Measurements from ENCODE around the gene PCP4. TPM values are rescaled to one million over a fixed set of nuclear protein-coding genes. Genes with fewer than 3 reads are reported as not detected.

The PCP4 gene
- total and polyA plus RNA-seq, 10 of the 15 experiments (the other 5 are each of a cell fraction or from before 2014, with no cell fraction given) = not detected

- DNase-seq (ENCODE audit: low read depth, low spot score) (no peak), ATAC-seq (no peak), FAIRE-seq (no peak)
- H2AFZ ChIP-seq (ENCODE audit: control insufficient read depth, low read depth, low read length) = no peak overlapping the region
- intact Hi-C loops (cut with micrococcal nuclease; ENCODE audit: unreplicated experiment) (no loop called here), in situ Hi-C loops (cut with MboI) (no loop called here)
- H3K79me2 ChIP-seq (ENCODE audit: control insufficient read depth, insufficient read depth, low read length) = no peaks in the 10 kb centered on the region
- no peaks in the 10 kb centered on the region for H3K36me3 ChIP-seq (ENCODE audit: control insufficient read depth in 2 of 2, insufficient read depth in 2 of 2, low read length in 1 of 2)
- H3K27ac ChIP-seq (ENCODE audit: control insufficient read depth, insufficient read depth) = no peak overlapping the region
- H4K20me1 ChIP-seq (ENCODE audit: control insufficient read depth, insufficient read depth) = no peaks in the 10 kb centered on the region
- ChIA-PET SMC1A (ENCODE audit: uncharacterized antibody, unreplicated experiment) (no interaction called here), POLR2A (no interaction called here), CTCF (no interaction called here), RAD21 (ENCODE audit: unreplicated experiment) (no interaction called here)
- BruUV-seq (replicated peaks) = no TSS peak
- H3K4me3 ChIP-seq = no peak overlapping the region
- H3K4me2 ChIP-seq (ENCODE audit: control insufficient read depth, insufficient read depth) = no peak overlapping the region
- WGBS (ENCODE audit: insufficient coverage, insufficient replicate concordance, low lambda C conversion rate, missing lambda C conversion rate) = 34% methylated on average over 10 of the region's 10 CpGs
- H3K4me1 ChIP-seq (ENCODE audit: control insufficient read depth, insufficient read depth, low read length) = no peaks in the 10 kb centered on the region
- H3K27me3 ChIP-seq (replicated peaks in 1 of 2; ENCODE audit: control insufficient read depth in 2 of 2, insufficient read depth in 2 of 2, low read length in 1 of 2) = no peaks in the 10 kb centered on the region
- H3K9ac ChIP-seq (ENCODE audit: control insufficient read depth, insufficient read depth, low read length) = no peak overlapping the region
- H3K9me3 ChIP-seq (replicated peaks; ENCODE audit: control insufficient read depth, insufficient read depth, low read length) = no peaks in the 10 kb centered on the region; the same call in 2 of the 3 replicates
- TF ChIP-seq GATAD2B (conservative IDR thresholded peaks at IDR 0.05; ENCODE audit: low read depth) (no peak), TCF7 (IDR thresholded peaks at IDR 0.05; ENCODE audit: borderline replicate concordance) (no peak), SMC3 (IDR thresholded peaks at IDR 0.05; ENCODE audit: borderline replicate concordance, low read length) (no peak), ZBTB40 (IDR thresholded peaks at IDR 0.05; ENCODE audit: borderline replicate concordance) (no peak), SUZ12 (IDR thresholded peaks at IDR 0.05; ENCODE audit: unreplicated experiment) (no peak), LARP7 (IDR thresholded peaks at IDR 0.05) (no peak), TBL1XR1 (IDR thresholded peaks at IDR 0.05; ENCODE audit: low read depth, low read length) (no peak), REST (IDR thresholded peaks at IDR 0.05; ENCODE audit: low read depth, low read length) (no peak), CBFB (IDR thresholded peaks at IDR 0.05; ENCODE audit: low read depth) (no peak), E4F1 (IDR thresholded peaks at IDR 0.05; ENCODE audit: borderline replicate concordance, partially characterized antibody) (no peak), ZNF274 (IDR thresholded peaks at IDR 0.05; ENCODE audit: insufficient read depth, insufficient read length) (no peak), MEF2A (IDR thresholded peaks at IDR 0.05; ENCODE audit: insufficient read depth, low read depth, low read length) (no peak), ASH2L (IDR thresholded peaks at IDR 0.05; ENCODE audit: borderline replicate concordance, low read depth) (no peak), SIN3A (IDR thresholded peaks at IDR 0.05; ENCODE audit: low read depth, low read length) (no peak), TCF12 (IDR thresholded peaks at IDR 0.05; ENCODE audit: low read depth, low read length) (no peak)
- TF ChIP-seq, protein P1, sequence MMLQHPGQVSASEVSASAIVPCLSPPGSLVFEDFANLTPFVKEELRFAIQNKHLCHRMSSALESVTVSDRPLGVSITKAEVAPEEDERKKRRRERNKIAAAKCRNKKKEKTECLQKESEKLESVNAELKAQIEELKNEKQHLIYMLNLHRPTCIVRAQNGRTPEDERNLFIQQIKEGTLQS (IDR thresholded peaks at IDR 0.05; ENCODE audit: borderline replicate concordance, extremely low read depth, low read depth, low read length) = no peak
These were observed 87.3 kb downstream of the PCP4 start for GRCh38 chr21:39954570-39954969.
